Keratinocyte (primary cell): Measurements from ENCODE around the gene NHERF2. TPM values are rescaled to one million over a fixed set of nuclear protein-coding genes. Genes with fewer than 3 reads are reported as not detected.

Experiments used
- DNase-seq: peaks from one replicate; pipeline ENCODE4 v3.0.0-alpha.2; 2011; ENCODE audit warnings: low read depth, missing footprints, low spot score
- FAIRE-seq: peaks from 2 replicates; lab custom pipeline; 2011; peaks lifted over from hg19 to GRCh38; lab: Jason Lieb, UNC
- H2AFZ ChIP-seq: 2 replicates; pipeline ENCODE4 v1.6.0; 2012; ENCODE audit warnings: low read length, control low read depth, inconsistent platforms; ENCODE audit not compliant: control insufficient read depth
- H3K27ac ChIP-seq: 2 replicates; pipeline ENCODE4 v1.5.1; 2011; ENCODE audit warnings: low read length; ENCODE audit not compliant: control insufficient read depth, insufficient read depth
- H3K27me3 ChIP-seq: 3 replicates; pipeline ENCODE4 v1.6.0; 2011; ENCODE audit warnings: low read length; ENCODE audit not compliant: control insufficient read depth, insufficient read depth; ENCODE audit errors: extremely low read depth
- H3K36me3 ChIP-seq, 2 experiments: 2 replicates in 1 of 2; 3 replicates in 1 of 2; pipeline ENCODE4 v1.5.1; 2011; ENCODE audit warnings: low read length in 2 of 2, mild to moderate bottlenecking in 1 of 2; ENCODE audit not compliant: control insufficient read depth in 2 of 2, insufficient read depth in 2 of 2; ENCODE audit errors: extremely low read depth in 1 of 2
- H3K4me1 ChIP-seq: 3 replicates; pipeline ENCODE4 v1.5.1; 2011; ENCODE audit warnings: low read length; ENCODE audit not compliant: control insufficient read depth, insufficient read depth; ENCODE audit errors: extremely low read depth
- H3K4me2 ChIP-seq: 3 replicates; pipeline ENCODE4 v1.6.0; 2011; ENCODE audit warnings: low read depth, low read length; ENCODE audit not compliant: control insufficient read depth, insufficient read depth; ENCODE audit errors: extremely low read depth
- H3K4me3 ChIP-seq, 3 experiments: fragments of 200-600 bp in 1 of 3; sonication (generic) in 1 of 3; 2 replicates in 2 of 3; 3 replicates in 1 of 3; pipeline ENCODE4 v1.5.1; 2011 to 2016; ENCODE audit warnings: low read length in 3 of 3, mild to moderate bottlenecking in 3 of 3, control low read depth in 2 of 3, inconsistent platforms in 1 of 3, low read depth in 1 of 3, mixed read lengths in 1 of 3, mixed run types in 1 of 3, moderate library complexity in 1 of 3; ENCODE audit not compliant: control insufficient read depth in 2 of 3, insufficient read depth in 2 of 3; ENCODE audit errors: extremely low read depth in 1 of 3
- H3K79me2 ChIP-seq: 2 replicates; pipeline ENCODE4 v1.6.0; 2012; ENCODE audit warnings: low read length; ENCODE audit not compliant: control insufficient read depth, insufficient read depth
- H3K9ac ChIP-seq: 3 replicates; pipeline ENCODE4 v1.6.0; 2011; ENCODE audit warnings: low read length; ENCODE audit not compliant: control insufficient read depth, insufficient read depth; ENCODE audit errors: extremely low read depth
- H3K9me1 ChIP-seq: 3 replicates; pipeline ENCODE4 v1.6.0; 2011; ENCODE audit warnings: low read length; ENCODE audit not compliant: control insufficient read depth, insufficient read depth; ENCODE audit errors: extremely low read depth
- H3K9me3 ChIP-seq: 2 replicates; pipeline ENCODE4 v1.5.1; 2012; ENCODE audit warnings: low read depth, low read length; ENCODE audit not compliant: control insufficient read depth
- H4K20me1 ChIP-seq: 3 replicates; pipeline ENCODE4 v1.6.0; 2011; ENCODE audit warnings: low read length; ENCODE audit not compliant: control insufficient read depth, insufficient read depth; ENCODE audit errors: extremely low read depth
- EZH2 ChIP-seq: IDR thresholded peaks from one replicate; pipeline ENCODE4 v1.6.1; 2012; ENCODE audit warnings: inconsistent platforms, mild to moderate bottlenecking, low read length, moderate library complexity
- dilution Hi-C: fragments of 300-500 bp; cut with MboI; formaldehyde crosslinking; loops from one replicate; pipeline ENCODE4 v1.7.0; 2020; ENCODE audit warnings: low sequenced_read_pairs; ENCODE audit not compliant: extremely low pct_ligation_motif_present
- polyA plus RNA-seq, 5 experiments: library from polyadenylated mRNA; depleted of rRNA in 3 of 5; stranded (reverse) in 3 of 5; stranded (forward) in 1 of 5; unstranded in 1 of 5; fragments of >200 nt; gene quantifications; 1 replicate in 1 of 5; 2 replicates in 3 of 5; 3 replicates in 1 of 5; pipeline versions ENCODE4 v1.2.1 to v1.2.3, GENCODE V29; 2011 to 2012; ENCODE audit warnings: missing spikeins in 2 of 5, low read depth in 1 of 5, low replicate concordance in 1 of 5
- TF ChIP-seq, protein P1 (sequence below), 3 experiments: IDR thresholded peaks in 1 of 3; conservative IDR thresholded peaks in 1 of 3; optimal IDR thresholded peaks in 1 of 3; 2 replicates in 2 of 3; 3 replicates in 1 of 3; pipeline versions ENCODE3 to v1.5.1; 2011; ENCODE audit warnings: low read length in 3 of 3, mild to moderate bottlenecking in 3 of 3, moderate library complexity in 2 of 3, control low read depth in 1 of 3, inconsistent platforms in 1 of 3; ENCODE audit not compliant: insufficient read depth in 2 of 3; ENCODE audit errors: extremely low read depth in 1 of 3

NHERF2 gene
- polyA plus RNA-seq, 1 donor (not counting 4 experiments of a cell fraction or from before 2014, with no cell fraction given), result 5.9 TPM

DNA sequence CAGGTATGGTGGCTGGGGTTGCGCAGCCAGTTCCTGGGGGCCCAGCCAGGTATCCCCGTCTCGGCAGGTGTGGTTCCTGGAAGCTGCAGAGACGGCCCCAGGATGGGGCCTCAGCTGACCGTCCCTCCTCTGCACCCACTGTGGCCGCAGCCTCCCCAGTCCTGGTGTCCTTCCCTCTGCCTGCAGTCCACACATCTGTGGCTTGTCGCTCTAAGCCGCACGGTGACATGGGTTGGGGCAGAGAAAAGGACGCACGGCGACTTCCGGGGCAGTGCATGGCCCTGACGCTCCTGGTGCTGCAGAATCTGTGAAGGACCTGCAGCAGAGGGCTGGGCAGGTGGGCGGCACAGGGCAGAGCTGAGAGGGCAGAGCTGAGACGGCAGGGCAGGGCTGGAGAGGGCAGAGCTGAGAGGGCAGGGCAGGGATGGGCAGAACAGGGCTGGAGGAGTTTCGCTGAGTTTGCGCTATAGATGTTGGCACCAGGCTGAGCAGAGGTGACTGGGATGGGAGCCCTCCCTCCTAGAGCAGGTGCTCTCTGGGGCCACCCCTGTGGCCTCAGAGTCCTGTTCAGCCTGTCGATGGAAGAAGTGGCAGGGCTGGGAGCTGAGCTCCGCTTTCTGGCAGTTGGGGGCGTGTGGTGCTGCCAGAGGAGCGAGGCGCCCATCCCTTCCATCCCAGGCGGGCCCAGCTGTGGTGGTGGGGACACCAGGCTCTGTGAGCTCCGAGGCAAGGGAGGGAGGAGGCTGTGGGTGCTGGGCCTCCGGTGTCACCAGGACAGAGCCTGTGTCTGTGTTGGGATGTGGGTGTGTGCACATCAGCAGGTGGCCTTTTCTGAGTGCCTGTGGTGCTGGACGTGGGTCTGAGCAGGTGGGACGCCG, 44.1 kb downstream of the NHERF2 start:
- H3K9me3 ChIP-seq, result no peaks in the 10 kb centered on the region
- no peak overlapping the region for H3K4me2 ChIP-seq
- H3K27me3 ChIP-seq, result no peaks in the 10 kb centered on the region
- no peaks in the 10 kb centered on the region for H4K20me1 ChIP-seq
- no peak overlapping the region for H3K9ac ChIP-seq
- H3K4me1 ChIP-seq, result no peaks in the 10 kb centered on the region
- no peaks in the 10 kb centered on the region for H3K9me1 ChIP-seq
- FAIRE-seq (no peak), DNase-seq (no peak)
- no peak overlapping the region for H2AFZ ChIP-seq
- dilution Hi-C loops, result no loop called here
- no peak overlapping the region for H3K27ac ChIP-seq
- TF ChIP-seq EZH2, result no peak
- TF ChIP-seq, protein P1, sequence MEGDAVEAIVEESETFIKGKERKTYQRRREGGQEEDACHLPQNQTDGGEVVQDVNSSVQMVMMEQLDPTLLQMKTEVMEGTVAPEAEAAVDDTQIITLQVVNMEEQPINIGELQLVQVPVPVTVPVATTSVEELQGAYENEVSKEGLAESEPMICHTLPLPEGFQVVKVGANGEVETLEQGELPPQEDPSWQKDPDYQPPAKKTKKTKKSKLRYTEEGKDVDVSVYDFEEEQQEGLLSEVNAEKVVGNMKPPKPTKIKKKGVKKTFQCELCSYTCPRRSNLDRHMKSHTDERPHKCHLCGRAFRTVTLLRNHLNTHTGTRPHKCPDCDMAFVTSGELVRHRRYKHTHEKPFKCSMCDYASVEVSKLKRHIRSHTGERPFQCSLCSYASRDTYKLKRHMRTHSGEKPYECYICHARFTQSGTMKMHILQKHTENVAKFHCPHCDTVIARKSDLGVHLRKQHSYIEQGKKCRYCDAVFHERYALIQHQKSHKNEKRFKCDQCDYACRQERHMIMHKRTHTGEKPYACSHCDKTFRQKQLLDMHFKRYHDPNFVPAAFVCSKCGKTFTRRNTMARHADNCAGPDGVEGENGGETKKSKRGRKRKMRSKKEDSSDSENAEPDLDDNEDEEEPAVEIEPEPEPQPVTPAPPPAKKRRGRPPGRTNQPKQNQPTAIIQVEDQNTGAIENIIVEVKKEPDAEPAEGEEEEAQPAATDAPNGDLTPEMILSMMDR (optimal IDR thresholded peaks at IDR 0.05 in 1 of 3, IDR thresholded peaks at IDR 0.05 in 1 of 3, conservative IDR thresholded peaks at IDR 0.05 in 1 of 3; ENCODE audit: extremely low read depth in 1 of 3, insufficient read depth in 2 of 3, low read length in 3 of 3), result no peak
- peaks cover 15 to 28% of the 10 kb centered on the region in 2 experiments for H3K36me3 ChIP-seq
- no peaks in the 10 kb centered on the region for H3K79me2 ChIP-seq
- H3K4me3 ChIP-seq, result no peak overlapping the region

DNA sequence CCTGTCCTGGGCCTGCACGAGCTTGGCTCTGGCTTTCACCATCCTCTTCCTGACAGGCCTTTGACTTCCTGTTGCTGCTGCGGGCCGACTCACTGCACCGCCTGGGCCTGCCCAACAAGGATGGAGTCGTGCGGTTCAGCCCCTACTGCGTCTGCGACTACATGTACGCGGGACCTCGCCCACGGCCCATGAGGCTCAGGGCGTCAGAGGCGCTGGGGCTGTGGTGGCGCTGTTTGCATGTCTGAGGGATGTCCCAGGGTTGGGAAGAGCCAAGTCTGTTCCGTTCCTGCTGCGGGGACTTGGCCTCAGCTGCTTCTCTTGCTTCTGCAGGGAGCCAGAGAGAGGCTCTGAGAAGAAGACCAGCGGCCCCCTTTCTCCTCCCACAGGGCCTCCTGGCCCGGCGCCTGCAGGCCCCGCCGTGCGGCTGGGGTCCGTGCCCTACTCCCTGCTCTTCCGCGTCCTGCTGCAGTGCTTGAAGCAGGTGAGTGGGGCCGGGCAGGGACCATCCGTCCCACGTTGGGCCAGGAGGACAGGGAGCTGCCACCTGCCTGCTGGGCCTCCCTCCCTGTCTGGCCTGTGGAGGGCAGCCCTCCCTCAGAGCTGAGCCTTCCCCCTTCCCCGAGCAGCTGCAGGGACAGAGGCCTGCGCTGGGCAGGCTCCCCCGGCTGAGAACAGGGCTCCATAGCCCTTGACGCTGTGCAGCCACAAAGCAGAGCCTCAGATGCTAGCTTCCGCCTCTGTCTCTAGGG, 44.9 kb downstream of the NHERF2 start:
- FAIRE-seq, result no peak
- no peaks in the 10 kb centered on the region for H3K9me1 ChIP-seq
- H3K9ac ChIP-seq, result no peak overlapping the region
- no peak overlapping the region for H3K4me3 ChIP-seq
- no peaks in the 10 kb centered on the region for H3K9me3 ChIP-seq
- dilution Hi-C loops, result no loop called here
- H3K4me1 ChIP-seq, result no peaks in the 10 kb centered on the region
- no peak overlapping the region for H2AFZ ChIP-seq
- H3K4me2 ChIP-seq, result no peak overlapping the region
- H3K36me3 ChIP-seq, result peaks cover 8 to 27% of the 10 kb centered on the region in 2 experiments
- no peaks in the 10 kb centered on the region for H3K27me3 ChIP-seq
- TF ChIP-seq, protein P1 (optimal IDR thresholded peaks at IDR 0.05 in 1 of 3, IDR thresholded peaks at IDR 0.05 in 1 of 3, conservative IDR thresholded peaks at IDR 0.05 in 1 of 3; ENCODE audit: extremely low read depth in 1 of 3, insufficient read depth in 2 of 3, low read length in 3 of 3), result peak in 1 of 3 experiments; percentile 42
- TF ChIP-seq EZH2, result no peak
- no peak overlapping the region for H3K27ac ChIP-seq
- no peaks in the 10 kb centered on the region for H3K79me2 ChIP-seq
- no peak for DNase-seq
- H4K20me1 ChIP-seq, result no peaks in the 10 kb centered on the region
